GM12874 (cell line): ENCODE results near the gene KDM4C.

Experiments used
- CTCF ChIP-seq: IDR thresholded peaks from 2 replicates; pipeline ENCODE4 v1.5.1; 2011; ENCODE audit warnings: low read depth, mild to moderate bottlenecking, control low read depth, low read length, moderate library complexity; ENCODE audit not compliant: insufficient read depth

The KDM4C gene

GRCh38 chr9:7154003-7154619 is 396.3 kb downstream of the KDM4C start:
- no peak for TF ChIP-seq CTCF

DNA sequence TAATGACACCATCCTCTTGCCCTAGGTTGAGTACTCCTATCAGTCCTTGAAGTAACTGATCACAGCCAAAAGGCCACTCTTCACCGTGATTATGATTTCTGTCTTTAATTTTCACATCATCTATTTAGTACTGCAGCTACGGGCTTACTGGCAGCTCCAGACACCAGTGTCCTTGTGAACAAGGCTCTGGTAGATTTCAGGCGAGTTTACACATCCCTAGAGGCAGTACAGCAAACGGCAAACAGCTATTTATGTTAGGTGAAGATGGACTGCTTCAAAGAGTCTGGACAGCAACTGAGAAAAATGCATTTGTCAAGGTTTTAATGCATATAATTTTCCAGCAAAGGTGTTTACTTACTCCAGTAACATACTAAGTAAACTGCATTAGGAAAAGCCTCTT is 396.9 kb downstream of the KDM4C start:
- TF ChIP-seq CTCF, result no peak

DNA sequence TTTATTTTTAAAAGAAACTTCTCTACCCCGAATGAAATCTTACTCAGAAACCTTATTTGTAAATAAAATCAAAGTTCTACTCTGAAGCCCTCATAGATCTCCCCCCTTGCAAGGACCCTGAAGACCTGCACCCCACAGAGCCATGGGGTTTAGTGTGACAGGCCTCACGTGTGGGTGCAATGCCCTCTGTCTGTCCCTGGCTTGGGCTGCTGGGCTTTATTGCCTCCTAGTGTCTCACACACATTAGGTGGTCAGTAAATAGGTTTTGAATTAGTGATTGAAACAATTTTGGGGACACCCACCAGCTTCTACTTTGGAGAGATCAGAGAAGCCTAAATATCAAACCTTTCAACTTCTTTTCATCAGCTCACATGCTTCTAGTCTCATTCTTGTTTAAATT is 403.7 kb downstream of the KDM4C start:
- no peak for TF ChIP-seq CTCF

DNA sequence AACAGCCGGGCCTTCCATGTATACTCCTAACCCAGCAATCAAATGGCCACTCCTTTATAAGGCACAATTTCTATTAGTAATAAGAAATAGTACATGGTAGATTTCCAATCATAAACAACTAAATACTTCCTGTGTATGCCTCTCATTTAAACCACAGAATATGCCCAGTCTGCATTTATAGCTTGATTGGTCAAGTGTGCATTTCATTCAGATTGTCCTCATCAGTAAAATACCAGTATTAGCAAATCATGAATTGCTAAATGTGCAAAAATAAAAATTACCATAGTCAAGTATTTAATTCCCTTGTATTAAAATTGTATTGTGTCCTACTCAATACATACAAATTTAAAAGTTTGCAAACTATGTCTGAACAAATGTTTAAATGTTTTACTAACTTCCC is 406.2 kb downstream of the KDM4C start:
- no peak for TF ChIP-seq CTCF

DNA sequence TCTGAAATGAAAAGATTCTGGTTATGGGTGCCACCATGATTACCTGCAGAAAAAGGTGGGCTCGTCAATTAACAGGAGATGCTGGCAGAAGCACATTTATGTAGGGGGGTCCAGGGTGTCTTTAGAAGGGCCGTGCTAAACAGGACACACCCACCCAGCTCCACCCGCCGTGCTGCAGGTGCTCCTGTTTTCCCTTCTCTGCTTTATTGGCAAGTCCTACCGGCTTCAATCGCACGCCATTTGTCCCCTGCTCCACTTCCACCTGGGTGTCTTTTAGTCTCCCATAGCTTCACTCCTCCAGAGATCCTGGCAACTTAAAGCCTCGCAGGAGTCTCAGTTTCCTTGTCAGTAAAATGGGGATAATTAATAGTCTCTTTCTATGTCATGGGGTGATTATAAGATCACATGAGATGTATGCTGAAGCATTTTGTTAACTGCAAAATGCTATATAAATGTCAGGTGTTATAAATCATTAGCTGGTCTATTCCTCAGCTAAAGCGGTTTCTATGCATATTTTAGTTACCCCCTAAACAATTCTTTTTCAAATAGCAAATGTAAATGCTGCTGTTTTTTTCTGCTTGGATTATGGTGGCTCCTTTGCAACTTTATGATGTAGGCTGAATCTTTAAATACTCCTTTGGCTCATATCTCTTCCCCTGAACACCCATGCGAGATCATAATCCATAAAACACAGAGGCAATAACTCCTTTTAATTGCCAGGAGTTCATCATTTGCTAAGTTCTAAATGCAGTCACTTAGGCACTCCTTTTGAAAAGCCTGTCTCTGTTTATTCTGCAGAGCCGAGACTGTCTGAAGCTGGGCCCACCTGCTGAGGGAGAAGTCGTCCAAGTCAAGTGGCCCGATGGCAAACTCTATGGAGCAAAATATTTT is 406.9 kb downstream of the KDM4C start:
- no peak for TF ChIP-seq CTCF

DNA sequence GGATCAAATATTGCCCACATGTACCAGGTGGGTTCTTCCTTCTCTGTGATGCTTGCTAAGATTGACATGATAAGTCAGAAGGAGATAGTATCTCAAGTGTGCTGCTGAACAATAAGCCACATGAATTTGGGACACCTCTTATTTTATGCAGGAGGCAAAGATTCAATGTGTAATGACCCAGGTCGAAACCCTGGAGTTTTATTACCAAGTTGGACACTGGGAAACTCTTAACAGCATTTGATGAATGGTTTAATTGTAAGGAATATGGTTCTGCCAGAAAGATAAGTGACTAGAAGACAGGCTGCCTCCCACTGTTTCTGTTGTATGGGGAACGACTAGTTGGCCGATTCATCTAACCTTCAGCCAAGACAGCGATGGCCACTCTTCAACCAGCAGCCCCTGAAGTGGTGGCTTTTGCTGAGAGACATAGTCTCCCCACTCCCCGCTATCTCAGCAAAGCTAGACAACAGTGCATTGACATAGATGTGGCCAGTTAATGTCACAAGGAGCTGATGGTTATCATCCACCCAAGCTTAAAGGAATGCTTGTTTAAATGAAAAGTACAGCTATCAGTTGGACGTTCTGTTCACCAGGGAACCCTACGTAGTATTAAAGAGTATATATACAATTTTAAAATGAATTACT is 407.7 kb downstream of the KDM4C start:
- TF ChIP-seq CTCF, result no peak

DNA sequence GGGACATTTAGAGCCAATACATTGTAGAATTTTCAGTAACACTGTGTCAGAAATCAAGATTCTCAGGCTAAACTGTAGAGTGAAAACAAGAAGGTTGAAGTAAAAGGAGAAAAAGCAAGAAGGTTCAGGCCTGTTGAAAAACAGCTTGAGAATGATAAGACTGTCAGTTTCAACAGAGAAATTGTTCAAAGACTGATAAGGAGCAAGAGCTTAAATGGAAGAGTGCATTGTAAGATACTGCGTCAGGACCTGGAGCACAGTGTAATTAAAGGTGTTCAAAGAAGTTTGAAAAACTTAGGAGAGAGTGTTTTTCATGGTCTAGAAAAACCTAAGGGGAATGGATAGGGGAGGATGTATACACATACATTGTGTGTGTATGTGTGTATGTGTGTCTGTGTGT is 408.3 kb downstream of the KDM4C start:
- TF ChIP-seq CTCF, result no peak
